Right atrium auricular region (tissue), 2 donors: ENCODE data around the gene CAPN10. TPM values are rescaled to one million over a fixed set of nuclear protein-coding genes. Genes with fewer than 3 reads are reported as not detected.

Experiments used
- DNase-seq: peaks from one replicate; pipeline ENCODE4 v3.0.0-alpha.2; 2019; ENCODE audit warnings: low spot score
- H3K27ac ChIP-seq, 2 donors: fragments of 200-600 bp; sonication (generic); 1 replicate in 1 of 2; 2 replicates in 1 of 2; pipeline ENCODE4 v1.5.1; 2016 to 2019
- H3K27me3 ChIP-seq, 2 donors: fragments of 200-600 bp; sonication (generic); one replicate each; pipeline versions ENCODE4 v1.5.1 to v1.6.0; 2017 to 2019
- H3K36me3 ChIP-seq: fragments of 200-600 bp; sonication (generic); one replicate; pipeline ENCODE4 v1.5.1; 2016
- H3K4me1 ChIP-seq, 2 donors: fragments of 200-600 bp; sonication (generic); one replicate each; pipeline versions ENCODE4 v1.5.1 to v1.6.0; 2017 to 2019
- H3K4me3 ChIP-seq, 2 donors: fragments of 200-600 bp; sonication (generic); 1 replicate in 1 of 2; 2 replicates in 1 of 2; pipeline ENCODE4 v1.5.1; 2017 to 2019; ENCODE audit warnings: mild to moderate bottlenecking in 1 of 2, moderate library complexity in 1 of 2
- H3K9me3 ChIP-seq, 2 donors: fragments of 200-600 bp; sonication (generic); one replicate each; pipeline ENCODE4 v1.5.1; 2019
- total RNA-seq, 2 donors: library from RNA; depleted of rRNA; stranded (reverse); fragments of >200 nt; gene quantifications; one replicate each; pipeline ENCODE4 v1.1.0, GENCODE V29; 2016
- TF ChIP-seq, protein P1 (sequence below), 2 donors: fragments of 200-600 bp; sonication (generic); IDR thresholded peaks; one replicate each; pipeline ENCODE4 v1.5.1; 2019; ENCODE audit warnings: antibody characterized with exemption in 2 of 2

Gene CAPN10
- total RNA-seq, 2 donors from 2014 or later, result 14.1 to 14.6 TPM

DNA sequence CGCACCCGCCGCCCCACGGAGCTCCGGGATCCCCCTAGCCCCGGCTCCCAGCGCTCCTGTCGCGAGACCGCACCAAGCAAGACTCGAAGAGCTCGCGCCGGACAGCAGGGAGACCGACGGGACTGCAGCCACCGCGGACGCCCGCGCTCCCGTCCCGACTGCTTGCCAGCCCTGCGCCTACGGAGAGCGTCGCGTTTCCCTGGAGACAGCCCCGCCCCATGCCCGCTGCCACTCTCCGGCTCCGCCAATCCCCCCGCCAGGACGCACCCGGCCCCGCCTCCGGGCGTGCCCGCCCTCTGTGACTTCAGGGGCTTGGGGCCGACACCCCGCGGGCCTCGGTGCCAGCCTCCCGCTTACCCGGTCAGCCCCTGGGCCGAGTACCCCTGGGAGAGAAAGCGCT, 28.7 kb upstream of the CAPN10 start, which contains the start of gene ANKMY1:
TSS of gene ANKMY1 (minus strand) at position 181 of the 400 bp plus-strand sequence. CDS start 653 bp downstream, outside the sequence.
- Histone ChIP-seq H3K4me1 (peaks cover 0 to 43% of the 10 kb centered on the region in 2 donors), H3K27me3 (no peaks in the 10 kb centered on the region), H3K36me3 (no peaks in the 10 kb centered on the region), H3K4me3 (peak within 1 kb of the TSS; percentile 35 to 56), H3K9me3 (no peaks in the 10 kb centered on the region), H3K27ac (no peak within 1 kb of the TSS)
- TF ChIP-seq, protein P1, sequence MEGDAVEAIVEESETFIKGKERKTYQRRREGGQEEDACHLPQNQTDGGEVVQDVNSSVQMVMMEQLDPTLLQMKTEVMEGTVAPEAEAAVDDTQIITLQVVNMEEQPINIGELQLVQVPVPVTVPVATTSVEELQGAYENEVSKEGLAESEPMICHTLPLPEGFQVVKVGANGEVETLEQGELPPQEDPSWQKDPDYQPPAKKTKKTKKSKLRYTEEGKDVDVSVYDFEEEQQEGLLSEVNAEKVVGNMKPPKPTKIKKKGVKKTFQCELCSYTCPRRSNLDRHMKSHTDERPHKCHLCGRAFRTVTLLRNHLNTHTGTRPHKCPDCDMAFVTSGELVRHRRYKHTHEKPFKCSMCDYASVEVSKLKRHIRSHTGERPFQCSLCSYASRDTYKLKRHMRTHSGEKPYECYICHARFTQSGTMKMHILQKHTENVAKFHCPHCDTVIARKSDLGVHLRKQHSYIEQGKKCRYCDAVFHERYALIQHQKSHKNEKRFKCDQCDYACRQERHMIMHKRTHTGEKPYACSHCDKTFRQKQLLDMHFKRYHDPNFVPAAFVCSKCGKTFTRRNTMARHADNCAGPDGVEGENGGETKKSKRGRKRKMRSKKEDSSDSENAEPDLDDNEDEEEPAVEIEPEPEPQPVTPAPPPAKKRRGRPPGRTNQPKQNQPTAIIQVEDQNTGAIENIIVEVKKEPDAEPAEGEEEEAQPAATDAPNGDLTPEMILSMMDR (IDR thresholded peaks at IDR 0.05), result no peak
- DNase-seq, result no peak

DNA sequence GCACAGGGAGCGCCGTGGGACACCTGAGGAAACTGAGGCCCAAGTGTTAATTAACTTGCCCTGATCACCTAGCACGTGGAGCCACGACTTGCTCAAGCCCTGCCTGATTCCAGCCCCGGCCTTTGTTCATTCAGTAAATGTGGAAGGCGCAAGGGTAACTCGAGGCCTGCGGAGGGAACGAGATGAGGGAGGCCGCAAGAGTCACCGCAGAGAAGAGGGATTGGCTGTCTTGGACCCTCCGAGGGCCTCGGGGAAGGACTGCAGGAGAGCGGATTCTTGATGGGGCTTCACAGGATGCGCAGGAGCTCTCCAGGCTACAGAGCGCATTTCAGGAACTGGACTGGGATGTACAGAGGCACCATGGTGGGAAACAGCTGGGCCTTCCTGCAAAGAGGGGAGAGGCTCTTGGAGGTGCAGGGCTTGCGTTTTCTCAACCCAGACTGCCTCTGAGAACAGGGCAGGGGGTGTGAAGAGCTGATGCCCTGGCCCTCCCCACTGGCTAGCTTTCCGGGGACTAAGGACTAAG, 28.2 kb upstream of the CAPN10 start:
- peak overlapping the region; percentile 35 to 56 for H3K4me3 ChIP-seq
- H3K4me1 ChIP-seq, result peaks cover 0 to 43% of the 10 kb centered on the region in 2 donors
- DNase-seq, result peak; percentile 52
- H3K36me3 ChIP-seq, result no peaks in the 10 kb centered on the region
- no peaks in the 10 kb centered on the region for H3K9me3 ChIP-seq
- H3K27me3 ChIP-seq, result no peaks in the 10 kb centered on the region
- TF ChIP-seq, protein P1 (IDR thresholded peaks at IDR 0.05), result no peak
- H3K27ac ChIP-seq, result no peak overlapping the region

DNA sequence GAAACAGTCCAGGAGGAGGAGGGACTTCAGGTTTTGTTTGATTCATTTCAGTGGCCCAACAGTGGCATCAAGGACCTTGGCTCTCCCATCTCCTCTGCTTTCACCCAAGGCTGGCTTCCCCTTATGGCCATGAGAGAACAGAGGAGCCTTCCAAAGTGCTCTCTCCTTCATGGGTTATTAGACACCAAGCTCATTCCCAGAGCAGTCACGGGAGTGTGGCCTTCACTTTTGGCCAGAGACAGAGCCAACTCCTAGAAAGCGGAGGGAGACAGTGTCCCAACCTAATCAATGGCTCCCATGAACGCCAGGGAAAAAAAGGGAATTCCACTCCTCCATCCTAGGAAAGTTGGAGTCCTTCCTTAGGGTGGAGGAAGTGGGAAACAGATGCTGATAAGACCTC, 27.2 kb upstream of the CAPN10 start:
- H3K4me3 ChIP-seq, result no peak overlapping the region
- H3K27ac ChIP-seq, result no peak overlapping the region
- DNase-seq, result peak; percentile 44
- peaks cover 0 to 43% of the 10 kb centered on the region in 2 donors for H3K4me1 ChIP-seq
- TF ChIP-seq, protein P1 (IDR thresholded peaks at IDR 0.05), result no peak
- no peaks in the 10 kb centered on the region for H3K27me3 ChIP-seq
- no peaks in the 10 kb centered on the region for H3K36me3 ChIP-seq
- H3K9me3 ChIP-seq, result no peaks in the 10 kb centered on the region

DNA sequence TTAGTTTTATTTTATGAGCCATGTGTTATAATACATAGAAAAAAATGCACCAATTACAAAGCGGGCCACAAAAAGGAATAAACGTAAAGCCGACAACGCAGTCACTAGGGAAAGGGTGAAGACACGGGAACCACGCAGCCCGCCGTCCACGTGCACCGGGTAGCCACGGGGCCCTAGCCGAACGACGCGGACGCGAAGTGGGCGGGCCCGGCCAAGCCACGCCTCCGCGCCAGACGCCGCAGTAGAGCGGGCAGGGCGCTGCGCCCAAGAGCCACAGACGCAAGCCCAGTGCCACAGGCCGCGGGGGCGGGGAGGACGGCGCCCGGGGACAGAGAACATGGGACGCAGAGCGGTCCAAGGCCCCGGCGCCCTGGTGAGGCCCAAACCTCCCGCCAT, 26.5 kb upstream of the CAPN10 start, which contains the start of gene DUSP28:
TSS of gene DUSP28 (plus strand) at position 274 of the 396 bp plus-strand sequence. CDS start 328 bp downstream, outside the sequence.
- no peaks in the 10 kb centered on the region for H3K9me3 ChIP-seq
- peak within 1 kb of the TSS; percentile 91 to 93 for H3K4me3 ChIP-seq
- TF ChIP-seq, protein P1 (IDR thresholded peaks at IDR 0.05), result no peak
- peak; percentile 93 for DNase-seq
- H3K36me3 ChIP-seq, result no peaks in the 10 kb centered on the region
- H3K27ac ChIP-seq, result peak within 1 kb of the TSS; percentile 100
- H3K27me3 ChIP-seq, result no peaks in the 10 kb centered on the region
- H3K4me1 ChIP-seq, result peaks cover 0 to 47% of the 10 kb centered on the region in 2 donors

DNA sequence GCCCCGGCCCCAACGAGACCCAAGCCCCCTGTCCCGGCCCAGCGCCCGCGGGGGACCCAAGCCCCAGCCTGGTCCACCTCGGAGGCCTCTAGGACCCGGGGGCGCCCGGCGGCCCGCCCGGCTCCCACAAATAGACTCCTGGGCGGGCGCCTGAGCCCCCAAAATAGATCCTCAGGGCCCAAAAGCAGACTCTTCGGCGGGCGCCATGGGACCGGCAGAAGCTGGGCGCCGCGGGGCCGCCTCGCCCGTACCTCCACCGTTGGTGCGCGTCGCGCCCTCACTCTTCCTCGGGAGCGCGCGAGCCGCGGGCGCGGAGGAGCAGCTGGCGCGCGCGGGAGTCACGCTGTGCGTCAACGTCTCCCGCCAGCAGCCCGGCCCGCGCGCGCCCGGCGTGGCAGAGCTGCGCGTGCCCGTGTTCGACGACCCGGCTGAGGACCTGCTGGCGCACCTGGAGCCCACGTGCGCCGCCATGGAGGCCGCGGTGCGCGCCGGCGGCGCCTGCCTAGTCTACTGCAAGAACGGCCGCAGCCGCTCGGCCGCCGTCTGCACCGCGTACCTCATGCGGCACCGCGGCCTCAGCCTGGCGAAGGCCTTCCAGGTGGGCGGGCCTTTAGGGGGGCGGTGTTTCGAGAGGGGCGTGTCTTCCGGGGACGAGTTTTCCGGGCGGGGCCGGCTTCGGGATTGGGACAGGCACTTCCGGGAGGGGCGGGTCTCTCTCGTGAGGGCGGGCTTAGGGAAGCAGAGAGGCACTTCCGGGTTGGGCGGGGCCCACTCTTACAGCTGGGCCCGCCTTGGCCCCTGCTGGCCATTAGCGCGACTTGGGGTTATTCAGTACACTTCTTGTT, 25.8 kb upstream of the CAPN10 start:
- no peaks in the 10 kb centered on the region for H3K9me3 ChIP-seq
- peak overlapping the region; percentile 100 for H3K27ac ChIP-seq
- TF ChIP-seq, protein P1 (IDR thresholded peaks at IDR 0.05), result peak in 1 of 2 donors; percentile 42
- peak overlapping the region; percentile 91 to 93 for H3K4me3 ChIP-seq
- DNase-seq, result peak; percentile 99
- H3K4me1 ChIP-seq, result peaks cover 0 to 53% of the 10 kb centered on the region in 2 donors
- H3K27me3 ChIP-seq, result no peaks in the 10 kb centered on the region
- H3K36me3 ChIP-seq, result no peaks in the 10 kb centered on the region
